Non-pigmented ciliary epithelial cell (primary cell): ENCODE measurements around the gene CHPT1.
"Not testable (repeated sequence)": the region's sequence is repeated elsewhere in the genome, so short reads cannot be mapped to it uniquely, and the experiment has no call there.

Source experiments
- DNase-seq: peaks from one replicate; pipeline ENCODE4 v3.0.0-alpha.2; 2010; ENCODE audit warnings: low read depth

CHPT1 gene

DNA sequence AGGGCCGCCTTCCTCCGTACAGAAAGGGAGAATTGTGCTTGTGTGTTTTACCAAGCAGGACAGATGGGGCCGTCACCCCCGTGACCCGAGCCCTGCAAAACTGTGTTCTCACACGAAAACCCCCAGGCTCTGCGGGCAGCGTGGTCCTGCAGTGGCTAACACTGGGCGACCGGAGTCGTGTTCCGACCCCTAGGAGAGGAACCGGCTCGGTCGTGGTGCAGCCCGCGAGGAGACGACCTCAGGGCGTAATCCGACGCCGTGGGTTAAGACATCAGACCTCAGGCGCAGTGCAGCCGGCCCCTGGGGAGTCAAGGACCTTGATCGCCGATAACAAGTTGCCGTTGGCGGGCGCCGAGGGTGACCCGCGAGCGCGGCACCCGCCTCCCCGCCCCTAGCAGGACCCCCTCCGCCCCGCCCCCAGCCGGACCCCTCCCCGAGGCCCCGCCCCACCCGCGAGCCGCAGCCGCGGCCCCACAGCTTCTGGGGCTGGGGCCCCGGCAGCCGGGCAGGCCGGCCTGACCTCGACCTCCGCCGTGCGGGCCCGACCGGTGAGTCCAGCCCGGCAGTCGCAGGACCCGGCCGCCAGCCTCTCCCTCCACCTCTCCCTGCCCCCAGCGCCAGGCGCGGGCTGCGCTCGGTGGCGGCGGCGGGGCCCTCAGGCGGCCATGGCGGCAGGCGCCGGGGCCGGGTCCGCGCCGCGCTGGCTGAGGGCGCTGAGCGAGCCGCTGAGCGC lies at the start of gene CHPT1:
Gene CHPT1, plus strand, starts transcription at position 444 of the 733 bp plus-strand sequence. Its CDS starts 222 bp downstream, at position 666.
- no peak for DNase-seq

DNA sequence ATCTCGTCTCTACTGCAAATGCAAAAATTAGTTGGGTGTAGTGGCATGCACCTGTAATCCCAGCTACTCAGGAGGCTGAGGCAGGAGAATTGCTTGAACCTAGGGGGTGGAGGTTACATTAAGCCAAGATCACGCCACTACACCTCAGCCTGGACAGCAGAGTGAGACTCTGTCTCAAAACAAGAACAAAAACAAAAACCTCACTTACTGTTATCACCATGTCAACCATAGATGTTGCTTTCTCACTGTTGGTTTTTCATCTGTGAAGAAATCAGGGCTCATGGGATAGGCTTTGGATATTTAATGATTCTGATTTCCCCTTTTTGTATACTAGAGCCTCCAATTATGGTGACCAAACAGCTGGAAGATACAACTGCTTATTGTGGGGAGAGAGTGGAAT lies 49.7 kb upstream of the CHPT1 start:
- DNase-seq: no peak

DNA sequence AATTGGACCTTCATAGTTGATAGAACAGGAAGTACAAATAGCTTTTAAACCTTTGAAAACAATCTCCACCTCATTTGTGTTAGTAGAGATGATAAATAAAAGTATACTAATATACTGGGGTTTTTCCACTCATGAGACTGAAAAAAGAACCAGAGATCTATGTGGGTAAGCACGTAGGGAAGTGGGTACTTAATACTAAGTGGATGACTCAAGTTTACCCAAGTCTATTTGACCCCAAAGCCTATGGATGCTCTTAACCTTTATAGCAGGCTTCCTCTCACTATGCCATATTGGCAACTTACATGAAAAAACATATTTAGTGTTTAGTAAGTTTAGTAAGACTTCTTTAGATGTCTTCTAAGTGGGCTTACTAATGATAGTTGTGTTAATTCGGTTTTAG lies 49.2 kb upstream of the CHPT1 start:
- no peak for DNase-seq

DNA sequence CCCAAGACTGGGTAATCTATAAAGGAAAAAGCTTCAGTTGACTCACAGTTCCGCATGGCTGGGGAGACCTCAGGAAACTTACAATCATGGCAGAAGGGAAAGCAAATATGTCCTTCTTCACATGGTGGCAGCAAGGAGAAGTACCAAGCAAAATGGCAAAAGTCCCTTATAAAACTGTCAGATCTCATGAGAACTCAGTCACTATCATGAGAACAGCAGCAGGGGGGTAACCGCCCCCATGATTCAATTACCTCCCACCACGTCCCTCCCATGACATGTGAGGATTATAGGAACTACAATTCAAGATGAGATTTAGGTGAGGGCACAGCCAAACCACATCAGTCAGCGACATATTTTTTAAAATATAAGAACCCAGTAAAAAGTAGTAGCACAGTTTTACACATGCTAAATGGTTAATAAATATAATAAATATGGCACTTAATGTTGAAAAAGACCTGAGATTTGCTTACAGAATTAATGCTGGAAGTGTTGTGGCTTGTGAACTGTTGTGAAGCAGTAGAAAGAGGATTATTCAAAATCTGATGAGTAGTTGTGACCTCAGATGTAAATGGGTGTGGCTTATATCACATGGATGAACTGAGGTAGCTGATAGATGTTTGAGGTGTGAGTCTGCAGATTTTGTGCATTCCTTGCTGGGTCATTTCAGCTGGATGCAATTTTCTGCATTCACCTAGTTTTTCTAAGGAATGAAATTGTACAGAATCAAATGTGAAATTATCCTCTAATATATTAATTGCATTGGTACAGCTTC lies 46.9 kb upstream of the CHPT1 start:
- no peak for DNase-seq

DNA sequence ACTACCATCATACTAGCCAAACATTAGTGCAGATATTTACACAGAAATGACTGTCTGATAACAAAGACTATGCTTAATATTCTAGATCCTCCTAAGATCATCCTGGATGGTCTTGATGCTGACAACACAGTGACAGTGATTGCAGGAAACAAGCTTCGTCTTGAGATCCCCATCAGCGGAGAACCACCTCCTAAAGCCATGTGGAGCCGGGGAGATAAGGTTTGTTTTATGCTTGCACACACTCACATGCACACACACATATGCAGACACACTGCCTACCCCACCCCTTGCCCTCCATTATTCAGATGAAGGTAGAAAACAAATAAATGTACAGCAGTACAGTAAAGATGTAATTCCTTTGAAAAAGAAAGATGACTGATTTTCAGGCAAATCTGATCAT lies 44.4 kb upstream of the CHPT1 start:
- DNase-seq: no peak

DNA sequence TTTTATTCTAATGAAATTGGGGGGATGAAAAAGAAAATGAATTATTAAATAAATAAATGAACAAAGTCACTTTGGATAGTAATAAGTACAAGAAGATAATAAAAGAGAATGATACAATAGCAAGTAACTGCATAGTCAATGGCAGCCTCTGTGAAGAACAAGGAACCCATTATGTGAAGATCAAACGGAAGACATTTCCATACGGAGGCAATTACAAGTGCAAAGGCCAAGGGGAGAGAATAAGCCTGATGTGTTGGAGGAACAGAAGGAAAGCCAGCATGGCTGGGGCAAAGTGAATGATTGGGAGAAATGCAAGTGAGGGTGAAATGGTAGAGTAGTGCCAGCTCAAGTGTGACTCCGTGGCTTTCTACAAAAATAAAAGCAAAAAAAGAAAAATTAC lies 43.9 kb upstream of the CHPT1 start:
- DNase-seq: no peak

DNA sequence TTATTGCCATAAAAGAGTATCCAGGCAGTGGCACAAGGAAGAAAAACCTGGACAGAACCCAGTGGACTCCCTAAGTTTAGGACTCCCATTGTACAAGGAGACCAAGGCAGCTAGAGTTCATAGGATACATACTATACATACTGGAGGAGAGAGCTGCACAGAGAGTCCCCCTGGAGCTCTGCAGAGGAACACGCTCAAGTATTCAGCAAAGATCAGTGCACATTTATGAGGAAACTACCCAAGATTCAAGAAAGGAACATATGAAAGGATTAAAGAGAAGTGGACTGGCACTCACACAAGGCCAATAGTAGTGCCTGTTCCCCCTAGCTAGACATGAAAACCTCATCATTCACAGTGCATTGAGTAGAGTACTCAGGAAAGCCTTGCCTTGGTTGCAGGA lies 43.0 kb upstream of the CHPT1 start:
- no peak for DNase-seq

DNA sequence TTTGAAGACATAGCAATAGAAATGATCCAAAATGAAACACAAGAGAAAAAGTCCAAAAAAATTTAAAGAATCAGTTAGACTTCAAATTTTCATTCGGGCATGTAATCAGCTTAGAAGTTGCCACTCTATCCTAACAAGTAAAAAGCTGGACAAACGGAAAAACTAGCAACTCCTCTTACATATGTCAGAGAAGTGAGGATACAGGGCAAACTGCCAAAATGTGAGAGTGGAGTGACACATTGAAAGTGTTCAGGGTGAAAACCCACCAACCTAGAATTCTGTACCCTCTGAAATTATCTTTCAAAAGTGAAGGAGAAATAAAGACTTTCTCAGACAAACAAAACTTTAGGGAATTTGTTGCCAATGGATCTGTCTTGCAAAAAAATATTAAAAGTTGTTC lies 42.0 kb upstream of the CHPT1 start:
- DNase-seq: no peak

DNA sequence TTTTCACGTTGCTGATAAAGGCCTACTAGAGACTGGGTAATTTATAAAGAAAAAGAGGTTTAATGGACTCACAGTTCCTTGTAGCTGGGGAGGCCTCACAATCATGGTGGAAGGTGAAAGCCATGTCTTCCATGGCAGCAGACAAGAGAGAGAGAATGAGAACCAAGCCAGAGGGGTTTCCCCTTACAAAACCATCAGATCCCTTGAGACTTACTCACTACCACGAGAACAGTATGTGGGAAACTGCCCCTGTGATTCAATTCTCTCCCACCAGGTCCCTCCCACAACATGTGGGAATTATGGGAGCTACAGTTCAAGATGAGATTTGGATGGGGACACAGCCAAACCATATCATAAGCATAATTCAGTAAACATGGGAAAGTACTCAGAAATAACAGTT lies 36.8 kb upstream of the CHPT1 start:
- DNase-seq: not testable (repeated sequence)

DNA sequence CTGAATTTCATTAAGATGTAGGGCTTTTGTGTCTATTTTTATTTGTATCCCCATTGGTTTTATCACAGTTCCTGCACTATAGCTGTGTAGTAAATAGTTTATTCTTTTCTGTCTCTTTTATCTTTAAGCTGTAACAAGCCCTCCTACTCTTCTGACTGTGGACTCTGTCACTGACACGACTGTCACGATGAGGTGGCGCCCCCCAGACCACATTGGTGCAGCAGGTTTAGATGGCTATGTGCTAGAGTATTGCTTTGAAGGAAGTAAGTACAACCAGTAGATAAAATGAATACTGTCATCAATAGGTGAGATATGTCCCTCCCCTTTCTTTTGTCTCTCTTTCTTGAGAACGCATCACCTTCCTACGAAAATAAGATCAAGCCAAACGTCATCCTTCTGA lies 34.1 kb upstream of the CHPT1 start:
- no peak for DNase-seq

DNA sequence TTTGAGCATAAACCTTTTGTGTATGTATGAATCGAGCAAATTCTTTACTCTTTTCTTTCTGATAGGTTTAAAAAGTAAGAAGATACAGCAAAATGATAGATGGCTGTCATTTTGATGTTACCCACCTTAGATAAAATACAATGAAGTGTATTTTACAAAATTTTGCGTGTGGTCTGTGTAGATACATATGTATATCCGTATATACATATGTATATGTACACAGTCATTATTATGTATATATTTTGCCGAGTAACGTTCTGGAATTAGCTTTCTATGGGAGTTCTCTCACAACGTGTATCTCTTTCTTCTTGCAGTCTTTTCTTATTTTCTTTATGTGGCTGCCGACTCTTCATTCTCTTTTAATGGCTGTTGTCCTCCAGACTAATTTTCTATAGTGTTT lies 32.4 kb upstream of the CHPT1 start:
- DNase-seq: no peak

DNA sequence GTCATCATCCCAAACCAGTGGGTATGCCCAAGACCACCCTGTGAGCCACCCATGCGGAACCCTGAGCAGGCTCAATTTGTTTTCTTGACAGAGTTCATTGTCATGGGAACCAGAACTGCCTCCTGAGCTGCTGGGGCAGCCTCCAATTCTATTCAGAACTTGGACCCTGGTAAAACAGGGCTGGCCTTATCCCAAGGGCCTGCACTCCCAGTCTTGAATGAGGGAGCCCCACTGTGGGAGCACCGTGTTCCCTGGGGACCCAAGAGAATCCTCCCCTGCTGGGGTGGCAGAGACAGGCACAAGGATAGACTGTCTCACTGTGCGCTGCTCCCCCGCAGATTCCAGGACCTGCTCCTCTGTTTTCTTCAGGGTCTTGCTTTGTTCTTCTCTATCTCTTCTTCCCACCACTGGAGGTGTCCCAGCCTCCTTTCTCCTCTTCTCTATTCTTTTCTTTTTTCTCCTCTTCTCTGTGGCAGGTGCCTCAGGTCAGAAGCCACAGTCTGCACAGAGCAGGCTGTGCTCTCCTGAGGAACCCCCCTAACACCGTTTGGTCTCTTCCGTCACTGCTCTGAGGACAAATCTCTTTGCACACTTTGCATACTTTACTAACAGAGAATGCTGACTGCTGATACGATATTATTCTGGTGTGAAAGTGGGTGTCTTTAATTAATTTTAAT lies 31.2 kb upstream of the CHPT1 start:
- no peak for DNase-seq

DNA sequence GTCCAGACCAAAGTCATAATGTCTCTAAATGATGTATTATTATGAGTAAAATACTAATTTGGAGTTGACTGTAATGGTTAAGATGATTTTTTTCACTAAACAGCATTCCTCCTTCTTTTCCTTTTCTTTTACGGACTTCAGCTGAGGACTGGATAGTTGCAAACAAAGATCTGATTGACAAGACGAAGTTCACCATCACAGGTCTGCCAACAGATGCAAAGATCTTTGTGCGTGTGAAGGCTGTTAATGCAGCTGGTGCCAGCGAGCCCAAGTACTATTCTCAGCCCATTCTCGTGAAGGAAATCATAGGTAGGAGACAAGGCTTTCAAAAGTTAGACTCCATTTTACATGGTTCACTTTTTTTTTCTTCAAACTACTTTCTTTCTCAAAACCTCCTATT lies 29.8 kb upstream of the CHPT1 start:
- DNase-seq: no peak

DNA sequence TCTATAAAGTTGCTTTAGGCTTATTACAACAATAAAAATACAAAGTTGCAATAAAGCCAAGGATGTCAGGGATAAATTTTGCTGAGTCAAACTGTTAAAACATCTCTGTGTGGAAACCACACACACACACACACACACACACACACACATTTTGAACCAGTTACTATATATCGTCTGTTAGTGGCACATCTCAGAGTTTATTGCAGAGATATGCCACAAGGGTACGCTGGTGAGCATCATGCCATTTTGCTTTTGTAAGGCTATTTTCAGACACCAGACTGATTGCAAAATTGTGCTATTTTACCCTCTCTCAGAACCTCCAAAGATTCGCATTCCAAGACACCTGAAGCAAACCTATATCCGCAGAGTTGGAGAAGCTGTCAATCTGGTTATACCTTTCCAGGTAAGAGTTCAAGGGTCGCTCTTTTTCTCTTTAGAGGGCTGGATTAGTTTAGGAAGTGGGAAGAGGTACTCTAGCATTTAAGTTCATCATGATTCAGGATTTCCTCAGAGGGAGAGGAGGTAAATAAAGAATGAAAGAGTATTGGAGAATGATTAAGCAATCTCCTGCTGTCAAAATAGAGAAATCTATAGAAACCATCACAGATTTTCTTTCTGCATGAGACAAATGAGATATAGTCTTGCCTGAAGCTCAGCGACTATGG lies 27.3 kb upstream of the CHPT1 start:
- peak; percentile 19 for DNase-seq

DNA sequence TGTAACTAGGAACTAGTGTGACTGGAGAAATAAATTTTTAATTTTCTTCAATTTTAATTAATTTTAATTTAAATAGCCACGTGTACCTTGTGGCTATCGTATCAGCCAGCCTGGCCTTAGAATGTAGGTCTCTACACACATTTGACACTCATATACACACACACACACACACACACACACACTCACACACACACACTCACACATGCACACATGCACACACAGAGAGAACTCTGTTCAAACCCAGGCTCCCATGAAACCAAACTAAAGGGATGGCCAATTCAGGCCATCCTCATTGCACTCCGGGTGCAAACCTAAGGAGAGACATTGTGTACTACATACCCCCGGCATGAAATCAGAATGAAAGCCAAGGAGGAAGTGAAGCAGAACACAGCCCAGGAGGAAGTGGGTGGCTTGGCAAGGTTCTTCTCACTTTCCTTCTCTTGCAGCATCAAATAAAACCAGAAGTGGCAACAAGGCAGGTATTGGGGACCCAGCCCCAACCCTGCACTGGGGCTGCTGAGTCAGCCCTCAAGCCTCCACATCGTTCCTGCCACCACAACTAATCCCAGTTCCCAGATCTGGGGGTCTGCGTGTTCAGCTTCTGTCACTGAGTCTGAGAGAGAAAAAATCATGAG lies 26.2 kb upstream of the CHPT1 start:
- no peak for DNase-seq

DNA sequence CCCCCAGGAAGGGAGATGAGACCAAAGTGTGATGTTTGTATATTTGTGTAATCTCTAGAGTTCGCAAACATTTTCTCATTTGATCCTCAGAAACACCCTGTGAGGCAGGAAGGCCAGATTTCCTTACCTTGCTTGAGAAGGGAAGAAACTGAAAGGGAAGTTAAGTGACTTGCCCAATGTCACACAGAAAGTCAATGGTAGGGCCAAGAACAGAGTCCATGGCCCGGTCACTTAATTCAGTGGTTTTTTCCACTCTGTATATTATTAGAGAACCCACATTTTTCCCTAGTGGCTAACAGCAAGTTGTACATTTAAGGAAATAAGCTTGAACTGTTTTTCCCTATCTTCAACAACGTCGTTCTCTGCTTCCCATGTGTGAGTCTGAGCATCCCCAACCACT lies 25.6 kb upstream of the CHPT1 start:
- DNase-seq: no peak

DNA sequence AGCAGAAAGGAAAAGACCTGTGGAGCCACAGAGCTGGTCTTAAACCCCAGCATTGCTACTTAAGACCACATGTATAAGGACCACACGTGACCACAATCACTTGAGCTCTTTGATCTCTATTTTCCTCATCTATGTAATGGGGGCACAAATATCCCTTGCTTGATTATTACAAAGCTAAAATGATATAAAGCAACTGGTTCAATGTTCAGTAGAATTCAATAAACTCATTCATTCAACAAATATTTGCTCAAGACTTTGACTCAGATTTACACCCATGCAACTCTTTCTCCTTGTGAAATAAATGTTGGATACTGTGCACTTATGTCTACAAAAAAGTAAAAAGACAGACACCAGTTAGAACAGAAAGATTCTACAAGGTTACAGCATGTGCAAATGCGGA lies 21.9 kb upstream of the CHPT1 start:
- no peak for DNase-seq

DNA sequence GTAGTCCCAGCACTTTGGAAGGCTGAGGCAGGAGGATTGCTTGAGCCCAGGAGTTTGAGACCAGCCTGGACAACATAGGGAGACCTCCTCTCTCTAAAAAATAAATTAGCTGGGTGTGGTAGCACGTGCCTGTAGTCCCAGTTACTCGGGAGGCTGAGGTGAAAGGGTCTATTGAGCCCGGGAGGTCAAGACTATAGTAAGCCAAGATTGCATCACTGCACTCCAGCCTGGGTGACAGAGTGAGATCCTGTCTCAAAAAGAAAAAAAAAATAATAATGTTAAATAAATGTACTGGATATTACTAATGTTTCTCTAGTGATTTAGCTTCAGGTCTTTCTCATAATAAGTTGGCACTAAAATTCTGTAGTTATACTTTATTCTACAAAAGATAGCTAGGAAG lies 20.9 kb upstream of the CHPT1 start:
- DNase-seq: not testable (repeated sequence)

DNA sequence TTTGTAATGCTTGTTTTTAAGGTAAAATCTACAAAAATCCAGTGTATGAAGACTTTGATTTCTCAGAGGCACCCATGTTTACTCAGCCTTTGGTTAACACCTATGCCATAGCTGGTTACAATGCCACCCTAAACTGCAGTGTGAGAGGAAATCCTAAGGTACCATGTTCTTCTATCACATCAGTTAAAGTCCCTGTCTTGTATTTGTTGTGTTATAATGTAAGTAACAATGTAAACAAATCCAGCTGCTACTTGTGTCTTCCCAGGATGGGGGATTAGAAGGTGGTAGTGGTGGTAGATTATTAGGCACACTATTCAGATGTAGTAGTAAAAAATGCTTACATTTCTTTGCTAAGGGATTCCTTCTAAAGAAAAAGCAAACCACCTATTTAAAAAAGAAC lies 19.4 kb upstream of the CHPT1 start:
- DNase-seq: no peak

DNA sequence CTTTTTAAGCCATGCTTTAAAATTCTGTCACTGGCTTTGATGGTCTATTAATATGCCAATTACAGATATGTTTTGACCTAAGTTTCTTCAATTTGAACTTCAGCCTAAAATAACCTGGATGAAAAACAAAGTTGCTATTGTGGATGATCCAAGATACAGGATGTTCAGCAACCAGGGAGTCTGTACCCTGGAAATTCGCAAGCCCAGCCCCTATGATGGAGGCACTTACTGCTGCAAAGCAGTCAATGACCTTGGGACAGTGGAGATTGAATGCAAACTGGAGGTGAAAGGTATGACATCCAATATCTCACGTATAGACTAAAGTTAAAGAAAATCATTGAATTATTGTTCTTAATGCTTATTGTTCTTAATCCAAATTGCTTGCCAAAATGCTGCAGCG lies 17.2 kb upstream of the CHPT1 start:
- no peak for DNase-seq

DNA sequence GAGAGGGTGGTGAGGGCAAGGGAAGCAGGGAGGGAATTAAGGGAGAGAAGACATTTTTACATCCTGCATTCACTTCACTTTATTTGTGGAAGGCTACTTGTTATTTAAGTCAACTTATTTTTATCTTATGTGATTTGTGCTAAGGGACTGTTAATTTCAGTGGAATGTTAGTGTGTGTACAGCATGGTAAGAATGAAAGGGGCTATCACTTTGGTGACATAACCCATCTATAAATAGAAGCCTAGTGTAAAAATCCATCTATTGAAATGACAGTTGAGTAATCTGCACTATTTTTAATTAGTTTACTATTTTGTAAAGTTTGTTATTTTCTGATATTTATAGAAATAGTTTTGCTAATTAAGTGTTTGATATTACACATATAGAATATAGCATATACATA lies 16.8 kb upstream of the CHPT1 start:
- no peak for DNase-seq

DNA sequence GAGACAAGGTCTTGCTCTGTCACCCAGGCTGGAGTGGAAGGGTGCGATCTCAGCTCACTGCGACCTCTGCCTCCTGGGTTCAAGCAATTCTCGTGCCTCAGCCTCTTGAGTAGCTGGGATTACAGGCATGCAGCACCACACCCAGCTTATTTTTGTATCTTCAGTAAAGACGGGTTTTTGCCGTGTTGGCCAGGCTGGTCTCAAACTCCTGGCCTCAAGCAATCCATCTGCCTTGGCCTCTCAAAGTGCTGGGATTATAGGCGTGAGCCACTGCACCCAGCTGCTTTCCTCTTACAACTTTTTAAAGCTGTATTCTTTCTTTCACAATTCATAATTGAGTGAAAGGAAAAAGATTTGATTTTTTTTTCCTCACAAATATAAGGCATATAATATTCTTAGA lies 15.8 kb upstream of the CHPT1 start:
- DNase-seq: not testable (repeated sequence)
